Measurements from ENCODE around the gene RRAS.
A peak's percentile ranks its signal among the peaks of the same experiment; 100 is the strongest.

The RRAS gene

GRCh38 chr19:49594993-49595818 lies 44.7 kb downstream of the RRAS start:
- DNase-seq (ENCODE audit: low read depth in 2 of 2), result no peak

- DNase-seq (ENCODE audit: low read depth in 2 of 2), result no peak
These were observed 45.6 kb downstream of the RRAS start for GRCh38 chr19:49594157-49594992.

- peak; percentile 82 to 85 for DNase-seq (ENCODE audit: low read depth in 2 of 2)
These were observed 46.5 kb downstream of the RRAS start for GRCh38 chr19:49593233-49594113.

GRCh38 chr19:49592486-49593232 lies 47.3 kb downstream of the RRAS start:
- DNase-seq (ENCODE audit: low read depth in 2 of 2), result no peak

GRCh38 chr19:49591731-49592485 lies 48.0 kb downstream of the RRAS start:
- no peak for DNase-seq (ENCODE audit: low read depth in 2 of 2)

GRCh38 chr19:49590971-49591730 lies 48.8 kb downstream of the RRAS start, which contains the start of gene PRR12:
Gene PRR12 (plus strand): TSS chr19:49591182. CDS start chr19:49591655, 473 bp downstream.
- peak in 1 of 2 donors; percentile 47 for DNase-seq (ENCODE audit: low read depth in 2 of 2)

GRCh38 chr19:49590071-49590970 lies 49.6 kb downstream of the RRAS start:
- DNase-seq (ENCODE audit: low read depth in 2 of 2), result peak; percentile 87 to 88

GRCh38 chr19:49589502-49589905 lies 50.4 kb downstream of the RRAS start:
- DNase-seq (ENCODE audit: low read depth in 2 of 2), result no peak

- DNase-seq (ENCODE audit: low read depth in 2 of 2), result no peak
These were observed 51.4 kb downstream of the RRAS start for GRCh38 chr19:49588365-49589122.

GRCh38 chr19:49587227-49587626 lies 52.7 kb downstream of the RRAS start:
- no peak for DNase-seq (ENCODE audit: low read depth in 2 of 2)

Measured in activated CD8-positive, alpha-beta memory T cell treated with anti-CD3 and anti-CD28 coated beads for 4 hours (primary cell).